Lower leg skin (tissue), 4 donors: ENCODE results near the gene AKAP14. TPM values are rescaled to one million over a fixed set of nuclear protein-coding genes. Genes with fewer than 3 reads are reported as not detected.
"Not testable (repeated sequence)": the region's sequence is repeated elsewhere in the genome, so short reads cannot be mapped to it uniquely, and the experiment has no call there.

Experiments
- DNase-seq, 2 donors: peaks; one replicate each; pipeline ENCODE4 v3.0.0-alpha.2; 2019; ENCODE audit warnings: low spot score in 2 of 2
- H3K4me3 ChIP-seq: fragments of 200-600 bp; sonication (generic); 2 replicates; pipeline ENCODE4 v1.5.1; 2017; ENCODE audit warnings: mild to moderate bottlenecking, low read depth; ENCODE audit not compliant: poor library complexity, severe bottlenecking
- CTCF ChIP-seq, 3 donors: fragments of 450-650 bp; IDR thresholded peaks; one replicate each; pipeline ENCODE4 v1.5.1; 2016; ENCODE audit warnings: antibody characterized with exemption in 3 of 3, mild to moderate bottlenecking in 3 of 3, moderate library complexity in 2 of 3
- POLR2A ChIP-seq, 2 donors: fragments of 450-650 bp; IDR thresholded peaks; one replicate each; pipeline ENCODE4 v1.6.1; 2016 to 2017; ENCODE audit warnings: antibody characterized with exemption in 2 of 2, mild to moderate bottlenecking in 1 of 2, moderate library complexity in 1 of 2
- WGBS, 2 donors: methylation state at CpG; one replicate each; pipeline ENCODE4 v1.1.5; 2018; 5-methylcytosine and 5-hydroxymethylcytosine counted together
- intact Hi-C: fragments of 100-400 bp; cut with DNase I; formaldehyde crosslinking; loops from one replicate; pipeline ENCODE4 v1.15.0; 2023; ENCODE audit warnings: low total_unique reads
- total RNA-seq, 4 donors: library from RNA; depleted of rRNA; stranded (reverse); fragments of >200 nt; gene quantifications; one replicate each; pipeline ENCODE4 v1.1.0, GENCODE V29; 2016

Gene AKAP14
- total RNA-seq, 4 donors from 2014 or later: not detected

DNA sequence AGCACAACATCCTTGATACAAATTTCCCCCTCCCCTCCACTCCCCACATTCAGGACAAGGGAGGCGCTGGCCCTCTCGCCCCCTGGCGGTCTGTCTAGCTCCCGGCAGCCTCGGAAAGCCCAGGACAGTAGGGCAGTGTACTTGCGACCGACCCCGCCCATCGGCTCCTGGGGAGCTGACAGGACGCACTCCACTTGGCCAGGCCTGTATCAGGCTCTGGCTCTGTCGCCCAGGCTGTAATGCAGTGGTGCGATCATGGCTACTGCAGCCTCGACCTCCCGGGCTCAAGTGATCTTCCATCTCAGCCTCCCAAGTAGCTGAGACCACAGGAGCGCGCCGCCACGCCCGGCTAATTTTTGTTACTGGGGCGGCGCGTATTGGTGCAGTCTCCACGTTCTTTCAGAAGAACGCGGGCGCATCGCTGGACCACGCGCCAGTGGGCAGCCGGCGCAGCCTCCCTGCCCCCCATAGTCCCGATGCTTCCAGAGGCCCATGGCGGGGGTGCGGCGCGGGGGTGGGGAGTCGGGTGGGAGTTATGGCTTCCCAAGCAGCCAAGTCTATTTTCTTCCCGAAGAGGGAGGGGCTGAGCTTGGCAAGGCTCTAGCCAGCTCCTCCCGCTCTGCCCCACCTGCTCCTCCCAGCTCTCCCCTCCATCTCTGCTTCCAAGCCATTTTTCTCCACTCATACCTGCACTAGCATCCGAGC is 7.8 kb upstream of the AKAP14 start:
- H3K4me3 ChIP-seq: no peak overlapping the region
- intact Hi-C loops: no loop called here
- WGBS, 2 donors: 7 to 43% methylated on average over 2 to 25 of the region's 40 CpGs
- DNase-seq: peak in 1 of 2 donors; percentile 87
- TF ChIP-seq CTCF (IDR thresholded peaks at IDR 0.05): no peak
- TF ChIP-seq POLR2A (IDR thresholded peaks at IDR 0.05): no peak

- intact Hi-C loops, H3K4me3 ChIP-seq, DNase-seq: not testable (repeated sequence)
- WGBS, 2 donors: 69% methylated on average over 7 of the region's 36 CpGs; no CpG with 5 or more reads in 1 of the 2 donors
Measured at GRCh38 chrX:119890626-119891025, 5.1 kb upstream of the AKAP14 start.

DNA sequence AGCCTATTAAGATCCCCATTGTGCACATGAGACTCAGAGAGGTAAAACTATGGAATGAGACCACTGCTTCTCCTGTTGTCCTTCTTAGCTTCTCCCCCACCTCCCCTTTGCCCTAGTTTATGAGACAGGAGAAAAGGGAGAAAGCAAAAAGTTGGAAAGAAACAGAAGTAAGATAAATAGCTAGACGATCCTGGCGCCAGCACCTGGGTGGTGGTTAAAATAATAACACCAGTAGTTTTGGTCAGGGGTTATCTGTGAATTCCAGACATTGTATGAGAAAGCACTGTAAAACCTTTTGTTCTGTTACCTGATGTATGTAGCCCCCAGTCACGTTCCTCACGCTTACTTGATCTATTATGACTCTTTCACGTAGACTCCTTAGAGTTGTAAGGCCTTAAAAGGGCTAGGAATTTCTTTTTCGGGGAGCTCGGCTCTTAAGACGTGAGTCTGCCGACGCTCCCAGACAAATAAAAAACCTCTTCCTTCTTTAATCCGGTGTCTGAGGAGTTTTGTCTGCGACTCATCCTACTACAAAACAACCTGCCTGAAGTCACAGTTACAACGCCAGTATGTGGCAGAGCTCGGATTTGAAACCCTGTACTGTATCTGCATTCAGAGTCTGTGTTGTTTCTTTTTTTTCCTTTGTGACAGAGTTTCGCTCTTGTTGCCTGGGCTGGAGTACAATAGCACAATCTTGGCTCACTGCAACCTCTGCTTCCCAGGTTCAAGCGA is 3.6 kb upstream of the AKAP14 start:
- DNase-seq, intact Hi-C loops, H3K4me3 ChIP-seq: not testable (repeated sequence)
- 75 to 76% methylated on average over 16 of the region's 16 CpGs for WGBS, 2 donors

- WGBS, 2 donors: 21 to 25% methylated on average over 2 of the region's 2 CpGs
- intact Hi-C loops: no loop called here
- TF ChIP-seq POLR2A (IDR thresholded peaks at IDR 0.05) (no peak), CTCF (IDR thresholded peaks at IDR 0.05) (no peak)
- DNase-seq: no peak
- no peak overlapping the region for H3K4me3 ChIP-seq
Measured at GRCh38 chrX:119899125-119899524, 3.4 kb downstream of the AKAP14 start.

- intact Hi-C loops: no loop called here
- DNase-seq: no peak
- H3K4me3 ChIP-seq: no peak overlapping the region
- TF ChIP-seq POLR2A (IDR thresholded peaks at IDR 0.05): no peak
- TF ChIP-seq CTCF (IDR thresholded peaks at IDR 0.05): no peak
- WGBS, 2 donors: 53% methylated on average over 1 of the region's 1 CpG
Measured at GRCh38 chrX:119900976-119901375, 5.3 kb downstream of the AKAP14 start.

DNA sequence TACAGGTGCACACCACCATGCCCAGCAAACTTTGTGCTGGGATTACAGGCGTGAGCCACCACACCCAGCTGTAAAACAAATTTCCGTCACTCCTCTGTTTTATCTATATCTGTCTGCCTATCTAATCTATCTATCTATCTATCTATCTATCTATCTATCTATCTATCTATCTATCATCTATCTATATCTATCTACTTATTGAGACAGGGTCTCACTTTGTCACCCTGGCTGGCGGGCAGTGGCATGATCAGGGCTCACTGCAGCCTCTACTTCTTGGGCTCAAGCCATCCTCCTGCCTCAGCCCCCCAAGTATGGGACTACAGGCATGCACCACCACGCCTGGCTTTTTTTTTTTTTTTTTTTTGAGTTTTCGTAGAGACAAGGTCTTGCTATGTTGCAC is 20.6 kb downstream of the AKAP14 start:
- intact Hi-C loops: no loop called here
- no peak for DNase-seq
- 70 to 87% methylated on average over 4 to 5 of the region's 5 CpGs for WGBS, 2 donors
- TF ChIP-seq CTCF (IDR thresholded peaks at IDR 0.05) (no peak), POLR2A (IDR thresholded peaks at IDR 0.05) (no peak)
- H3K4me3 ChIP-seq: no peak overlapping the region
